Left forelimb (tissue), 1 donor: ENCODE measurements around the gene LRP8.

Experiments used
- DNase-seq: peaks from one replicate; pipeline ENCODE4 v3.0.0-alpha.2; 2018; ENCODE audit warnings: low spot score

The LRP8 gene

DNA sequence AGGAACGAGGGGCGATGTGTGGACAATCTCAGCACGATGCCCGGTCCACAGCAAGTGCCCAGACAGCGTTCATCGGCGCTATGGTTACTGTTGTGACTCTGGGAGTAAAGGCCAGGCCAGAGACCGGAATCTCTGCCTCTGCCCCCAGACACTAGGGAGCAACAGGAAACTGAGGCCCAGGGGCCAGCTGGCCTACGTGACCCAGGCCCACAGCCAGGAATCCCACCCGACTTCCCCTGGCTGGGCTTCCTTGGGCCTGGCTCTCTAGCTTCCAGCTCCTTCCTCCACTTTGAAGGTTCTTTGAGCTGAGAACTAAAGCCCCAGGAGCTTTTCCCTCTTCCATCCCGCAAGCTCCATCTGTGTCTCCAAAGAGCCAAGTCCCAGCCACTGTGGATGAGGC, 4.6 kb downstream of the LRP8 start:
- no peak for DNase-seq

GRCh38 chr1:53321776-53322602, 5.9 kb downstream of the LRP8 start:
- DNase-seq = no peak

GRCh38 chr1:53321366-53321765, 6.5 kb downstream of the LRP8 start:
- no peak for DNase-seq

DNA sequence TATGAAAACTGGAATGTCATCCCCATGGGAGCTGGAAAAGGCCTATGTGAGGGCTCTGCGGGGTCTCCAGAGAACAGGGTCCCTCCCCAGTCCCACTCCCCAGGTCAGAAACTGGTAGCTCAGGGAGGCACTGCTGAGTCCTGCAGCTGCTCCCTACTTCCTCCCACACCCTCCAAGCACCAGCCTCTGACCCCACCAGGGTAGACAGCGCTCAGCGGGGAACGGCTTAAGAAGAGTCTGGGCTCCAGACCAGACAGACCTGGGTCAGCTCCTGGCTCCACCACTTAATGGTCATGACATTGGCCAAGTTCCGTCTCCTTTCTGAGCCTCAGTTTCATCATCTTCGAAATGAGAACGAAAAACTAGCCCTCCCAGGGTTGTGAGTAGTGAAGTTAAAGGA, 7.2 kb downstream of the LRP8 start:
- no peak for DNase-seq

GRCh38 chr1:53319296-53320101, 8.4 kb downstream of the LRP8 start:
- DNase-seq = no peak

DNA sequence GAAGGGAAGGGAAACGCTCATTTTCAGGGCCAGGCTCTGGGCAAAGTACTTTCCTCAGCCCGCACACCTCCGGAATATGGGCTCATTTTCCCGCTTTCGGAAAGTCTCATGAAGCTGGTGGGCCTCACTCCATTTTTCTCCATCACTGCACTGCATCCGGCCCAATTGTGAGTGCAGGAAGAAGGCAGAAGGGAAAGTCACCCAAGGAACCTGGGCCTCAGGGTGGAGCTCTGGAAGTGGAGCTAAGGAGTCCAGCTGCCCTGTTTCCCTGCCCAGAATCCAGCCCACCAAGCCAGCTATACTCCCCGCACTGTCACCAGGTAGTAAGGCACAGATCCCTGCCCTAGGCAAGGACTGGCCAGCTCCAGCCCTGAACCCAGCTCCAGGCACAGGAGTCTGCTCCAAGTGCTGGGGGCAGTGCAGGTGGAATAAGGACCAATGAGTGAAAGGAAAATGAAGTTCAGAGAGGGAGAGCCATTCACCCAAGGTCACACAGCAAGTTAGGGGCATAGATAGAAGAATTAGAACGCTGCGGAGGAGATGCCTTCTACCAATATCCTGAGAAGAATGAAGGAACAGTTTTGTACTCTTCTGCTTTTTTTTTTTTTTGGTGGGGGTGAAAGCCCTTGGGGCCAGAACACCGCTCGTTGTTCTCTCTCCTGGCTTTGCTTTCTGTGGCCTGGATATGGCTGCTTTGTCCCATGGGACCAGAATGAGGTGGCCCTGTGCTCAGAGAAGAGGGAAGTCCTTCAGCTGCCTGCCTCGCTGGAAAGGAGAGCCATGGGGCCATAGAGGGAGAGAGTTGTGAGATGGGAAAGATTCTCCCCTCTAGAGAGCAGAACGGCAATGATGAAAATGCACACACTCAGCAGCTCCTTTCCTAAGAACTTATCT, 10.0 kb downstream of the LRP8 start:
- no peak for DNase-seq

DNA sequence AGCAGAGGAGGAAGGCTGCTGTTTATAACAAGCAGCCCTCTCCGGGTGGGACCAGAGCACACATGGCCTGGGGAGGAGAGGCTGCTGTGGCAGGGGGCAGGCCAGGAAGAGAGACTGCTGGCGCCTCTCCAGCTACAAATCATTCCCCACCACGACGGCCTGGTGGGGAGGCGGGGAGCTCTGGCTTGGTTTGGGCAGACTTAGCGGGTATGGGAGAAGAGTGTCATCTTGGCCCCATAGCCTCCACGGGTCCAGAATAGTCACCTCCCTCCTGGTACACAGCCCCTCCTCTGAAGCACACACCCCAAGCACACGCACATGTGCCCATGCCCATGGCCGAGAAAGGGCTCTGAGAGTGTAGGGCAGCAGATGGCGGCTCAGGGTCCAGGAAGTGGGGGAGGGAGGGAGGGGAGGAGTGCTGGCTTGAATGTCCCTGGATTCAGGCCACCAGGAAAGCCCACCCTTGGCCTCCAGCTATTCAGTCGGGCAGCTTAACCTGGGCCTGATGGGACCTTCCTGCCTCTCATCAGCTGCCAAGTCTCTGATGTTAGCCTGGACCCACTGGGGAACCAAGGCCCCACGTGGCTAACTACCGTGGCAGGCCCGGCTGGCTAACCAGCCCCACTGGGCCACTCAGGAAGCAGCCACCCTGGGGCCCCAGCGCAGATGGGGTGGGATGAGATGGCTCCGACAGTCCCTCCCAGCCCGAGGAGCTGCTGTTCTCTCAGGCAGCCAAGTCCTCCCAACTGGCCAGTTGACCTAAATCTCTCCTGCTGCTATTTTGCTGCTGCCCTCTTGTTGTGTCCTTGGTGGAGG, 10.9 kb downstream of the LRP8 start:
- no peak for DNase-seq

- DNase-seq = no peak
Observed at GRCh38 chr1:53316424-53316765, 11.5 kb downstream of the LRP8 start.

- no peak for DNase-seq
Observed at GRCh38 chr1:53315456-53316423, 12.1 kb downstream of the LRP8 start.

GRCh38 chr1:53315046-53315445, 12.8 kb downstream of the LRP8 start:
- no peak for DNase-seq

- DNase-seq = no peak
Observed at GRCh38 chr1:53314606-53315005, 13.3 kb downstream of the LRP8 start.

DNA sequence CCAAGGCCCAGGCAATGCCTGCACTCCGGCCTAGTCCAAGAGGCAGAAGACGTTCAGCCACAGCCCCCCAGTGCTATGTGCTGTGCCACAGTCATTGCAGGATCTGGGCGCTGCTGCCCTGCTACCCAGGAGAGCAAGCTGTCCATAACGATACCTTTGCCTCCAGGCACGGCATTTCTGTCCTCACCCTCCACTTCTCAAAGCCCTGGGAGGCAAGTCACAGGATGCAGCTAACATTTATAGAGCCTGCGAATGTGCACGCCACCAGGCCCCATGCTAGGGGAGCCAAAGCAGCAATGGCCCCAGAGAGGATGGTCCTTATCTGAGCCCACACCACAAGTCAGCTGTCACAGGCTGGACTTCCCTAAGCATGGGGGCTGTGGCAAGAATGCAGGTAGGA, 13.8 kb downstream of the LRP8 start:
- DNase-seq = no peak

GRCh38 chr1:53313556-53313955, 14.3 kb downstream of the LRP8 start:
- no peak for DNase-seq

- DNase-seq = no peak
Observed at GRCh38 chr1:53311702-53312305, 16.1 kb downstream of the LRP8 start.

- DNase-seq = no peak
Observed at GRCh38 chr1:53310847-53311681, 16.8 kb downstream of the LRP8 start.

GRCh38 chr1:53309802-53310201, 18.1 kb downstream of the LRP8 start:
- no peak for DNase-seq

- no peak for DNase-seq
Observed at GRCh38 chr1:53308506-53308905, 19.4 kb downstream of the LRP8 start.

- DNase-seq = no peak
Observed at GRCh38 chr1:53307037-53307436, 20.8 kb downstream of the LRP8 start.

DNA sequence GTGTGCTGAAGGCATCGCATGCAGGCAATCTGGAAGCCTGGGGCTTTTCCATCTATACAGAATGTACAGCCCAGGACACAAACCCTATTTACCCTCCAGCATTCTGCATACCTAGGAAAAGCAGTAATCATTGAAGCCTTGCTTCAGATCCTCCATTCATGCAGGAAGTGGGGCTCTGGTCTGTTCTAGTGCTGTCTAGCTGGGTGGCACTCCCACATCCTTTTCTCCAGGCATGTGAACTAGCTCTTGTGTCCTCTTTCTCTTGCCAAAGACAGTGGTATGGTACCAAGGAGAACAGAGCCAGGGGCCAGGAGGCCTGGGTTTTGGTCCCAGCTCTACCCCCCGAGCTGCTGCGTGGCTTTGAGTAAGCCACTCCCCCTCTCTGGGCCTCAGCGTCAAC, 21.7 kb downstream of the LRP8 start:
- no peak for DNase-seq
